ENCODE data around the gene ZNF629. TPM values are rescaled to one million over a fixed set of nuclear protein-coding genes. Genes with fewer than 3 reads are reported as not detected.

Gene ZNF629
- total RNA-seq, 2 experiments from 2014 or later = 1.0 to 2.5 TPM

- H3K27ac ChIP-seq (ENCODE audit: low read depth, low read length, poor library complexity, severe bottlenecking) = peak overlapping the region; percentile 57
- H3K9me2 ChIP-seq (ENCODE audit: insufficient read depth, low read length) = no peaks in the 10 kb centered on the region
- peak overlapping the region; percentile 84 for H3K4me3 ChIP-seq (ENCODE audit: low read depth, low read length, poor library complexity, severe bottlenecking)
- no peak for TF ChIP-seq CTCF (conservative IDR thresholded peaks at IDR 0.05; ENCODE audit: low read length)
- TF ChIP-seq EZH2phosphoT487 (IDR thresholded peaks at IDR 0.05; ENCODE audit: borderline replicate concordance, low read depth, low read length) = no peak
- peaks cover 69% of the 10 kb centered on the region for H3K36me3 ChIP-seq (ENCODE audit: insufficient read depth, low read length)
- no peaks in the 10 kb centered on the region for H3K9me3 ChIP-seq (ENCODE audit: low read length)
- ChIA-PET POLR2A (no interaction called here), CTCF (ENCODE audit: unreplicated experiment) (no interaction called here)
- peak overlapping the region; percentile 65; the same call in 1 of the 2 replicates for H2AFZ ChIP-seq (ENCODE audit: low read length)
- intact Hi-C loops (cut with micrococcal nuclease; ENCODE audit: unreplicated experiment) = no loop called here
- H4K20me1 ChIP-seq (ENCODE audit: insufficient read depth, low read length) = no peaks in the 10 kb centered on the region
- peak; percentile 83 for DNase-seq (ENCODE audit: low spot score)
- H3K4me1 ChIP-seq (ENCODE audit: insufficient read depth, low read length, poor library complexity, severe bottlenecking) = peaks cover 45% of the 10 kb centered on the region
- peak overlapping the region; percentile 95 for H3K4me2 ChIP-seq (ENCODE audit: low read length)
- peaks cover 20% of the 10 kb centered on the region; the same call in 1 of the 2 replicates for H3K79me2 ChIP-seq (ENCODE audit: insufficient read depth, low read depth, low read length)
- BruUV-seq (replicated peaks) = no TSS peak
Measured at GRCh38 chr16:30761427-30761927, 25.5 kb downstream of the ZNF629 start.

- CTCF ChIA-PET (ENCODE audit: unreplicated experiment) = interaction anchor here (0.6 to 0.7 kb wide), 2 partner anchors 64 to 241 kb away, joined by 3 to 8 read pairs; no protein-coding TSS in a partner anchor
- POLR2A ChIA-PET = interaction anchor here (0.6 to 1.0 kb wide), 3 partner anchors 10 to 419 kb away, joined by 3 to 5 read pairs (median 3); partner anchors contain the start of genes FUS and PHKG2
Measured at GRCh38 chr16:30760577-30761426, 26.2 kb downstream of the ZNF629 start.

More at GRCh38 chr16:30760577-30761426, 26.2 kb downstream of the ZNF629 start:
- H3K36me3 ChIP-seq (ENCODE audit: insufficient read depth, low read length) = peaks cover 69% of the 10 kb centered on the region
- peaks cover 20% of the 10 kb centered on the region; the same call in 1 of the 2 replicates for H3K79me2 ChIP-seq (ENCODE audit: insufficient read depth, low read depth, low read length)
- H4K20me1 ChIP-seq (ENCODE audit: insufficient read depth, low read length) = no peaks in the 10 kb centered on the region
- no peaks in the 10 kb centered on the region for H3K9me2 ChIP-seq (ENCODE audit: insufficient read depth, low read length)
- H3K4me2 ChIP-seq (ENCODE audit: low read length) = peak overlapping the region; percentile 95
- DNase-seq (ENCODE audit: low spot score) = no peak
- peak overlapping the region; percentile 65; the same call in 1 of the 2 replicates for H2AFZ ChIP-seq (ENCODE audit: low read length)
- H3K27ac ChIP-seq (ENCODE audit: low read depth, low read length, poor library complexity, severe bottlenecking) = peak overlapping the region; percentile 57
- TF ChIP-seq CTCF (conservative IDR thresholded peaks at IDR 0.05; ENCODE audit: low read length) (no peak), EZH2phosphoT487 (IDR thresholded peaks at IDR 0.05; ENCODE audit: borderline replicate concordance, low read depth, low read length) (no peak)
- peaks cover 45% of the 10 kb centered on the region for H3K4me1 ChIP-seq (ENCODE audit: insufficient read depth, low read length, poor library complexity, severe bottlenecking)
- H3K4me3 ChIP-seq (ENCODE audit: low read depth, low read length, poor library complexity, severe bottlenecking) = peak overlapping the region; percentile 84
- intact Hi-C loops (cut with micrococcal nuclease; ENCODE audit: unreplicated experiment) = no loop called here
- H3K9me3 ChIP-seq (ENCODE audit: low read length) = no peaks in the 10 kb centered on the region
- BruUV-seq (replicated peaks) = TSS peak; percentile 49

All from OCI-LY7 (cell line).